ENCODE data around the gene GLCCI1. TPM values are rescaled to one million over a fixed set of nuclear protein-coding genes. Genes with fewer than 3 reads are reported as not detected.

GLCCI1 gene
- total and polyA plus RNA-seq, 10 of the 15 experiments (the other 5 are each of a cell fraction or from before 2014, with no cell fraction given), result 12.6 to 92.0 (median 27.6) TPM

DNA sequence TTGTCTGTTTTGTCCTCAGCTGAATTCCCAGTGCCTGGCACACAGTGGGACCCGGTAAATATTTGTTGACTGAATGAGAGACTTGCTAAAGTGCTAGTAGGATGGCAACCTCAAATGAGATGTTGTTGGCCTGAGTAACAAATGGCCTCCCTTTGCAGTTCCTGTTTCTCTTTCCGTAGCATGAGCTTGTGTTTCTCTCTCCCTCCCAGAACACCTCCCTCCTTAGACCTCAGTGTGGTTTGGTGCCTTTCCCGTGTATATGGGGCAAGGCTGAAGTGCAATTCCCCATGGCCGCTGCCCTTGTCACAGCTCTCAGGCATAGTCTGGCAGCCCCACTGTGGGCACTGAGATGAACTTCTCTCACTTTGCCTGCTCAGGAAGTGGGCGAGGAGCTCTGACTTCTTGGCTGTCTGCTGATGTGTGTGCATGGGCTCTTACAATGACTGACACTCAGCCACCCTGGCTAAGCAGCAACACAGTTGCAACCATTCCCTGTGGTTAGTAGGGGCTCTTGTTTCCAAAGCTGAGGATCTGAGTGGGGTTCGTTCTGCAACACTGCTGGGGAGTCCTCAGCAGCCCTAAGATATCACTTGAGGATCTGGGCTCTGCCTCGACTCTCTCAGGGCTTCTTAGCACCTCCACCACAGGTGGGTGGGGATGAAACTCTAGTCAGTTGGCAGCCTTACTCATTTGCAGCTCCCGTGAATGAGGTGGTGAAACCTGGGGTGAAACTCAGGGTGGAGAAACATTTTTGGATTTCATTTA is 157.3 kb downstream of the GLCCI1 start:
- ChIA-PET RAD21 (ENCODE audit: unreplicated experiment) (interaction anchor here (0.8 to 4.5 kb wide), 28 partner anchors 9 to 445 kb away, joined by 3 to 52 read pairs (median 5); partner anchors contain the start of genes GLCCI1 and RPA3), SMC1A (ENCODE audit: uncharacterized antibody, unreplicated experiment) (interaction anchor here (0.7 to 3.3 kb wide), 35 partner anchors 8 to 557 kb away, joined by 3 to 62 read pairs (median 5); partner anchors contain the start of genes GLCCI1 and UMAD1), POLR2A (interaction anchor here (0.7 to 14.7 kb wide), 14 partner anchors 7 to 558 kb away, joined by 3 to 133 read pairs (median 4); partner anchors contain the start of gene GLCCI1), CTCF (interaction anchor here (0.6 to 3.3 kb wide), 13 partner anchors 8 to 422 kb away, joined by 3 to 16 read pairs (median 4); no protein-coding TSS in a partner anchor)
- FAIRE-seq, result peak; percentile 65
- Histone ChIP-seq H4K20me1 (ENCODE audit: control insufficient read depth, insufficient read depth) (no peaks in the 10 kb centered on the region), H3K9me3 (replicated peaks; ENCODE audit: control insufficient read depth, insufficient read depth, low read length) (no peaks in the 10 kb centered on the region), H3K27me3 (replicated peaks in 1 of 2; ENCODE audit: control insufficient read depth in 2 of 2, insufficient read depth in 2 of 2, low read length in 1 of 2) (no peaks in the 10 kb centered on the region), H3K4me1 (ENCODE audit: control insufficient read depth, insufficient read depth, low read length) (peaks cover 68% of the 10 kb centered on the region), H3K36me3 (ENCODE audit: control insufficient read depth in 2 of 2, insufficient read depth in 2 of 2, low read length in 1 of 2) (no peaks in the 10 kb centered on the region), H3K9ac (ENCODE audit: control insufficient read depth, insufficient read depth, low read length) (peak overlapping the region; percentile 54), H3K4me2 (ENCODE audit: control insufficient read depth, insufficient read depth) (peak overlapping the region; percentile 28), H2AFZ (ENCODE audit: control insufficient read depth, low read depth, low read length) (peak overlapping the region; percentile 1), H3K79me2 (ENCODE audit: control insufficient read depth, insufficient read depth, low read length) (0 out of 2 replicates have a peak, but pooled peaks cover 2% of the 10 kb centered on the region), H3K4me3 (no peak overlapping the region; the same call in 1 of the 2 replicates), H3K27ac (ENCODE audit: control insufficient read depth, insufficient read depth) (peak overlapping the region; percentile 90)
- intact Hi-C loops (cut with micrococcal nuclease; ENCODE audit: unreplicated experiment), result loop anchor here (1.0 kb wide), 3 partner anchors 8 to 64 kb away; no protein-coding TSS in a partner anchor
- 1% methylated on average over 8 of the region's 8 CpGs for WGBS (ENCODE audit: insufficient coverage, insufficient replicate concordance, low lambda C conversion rate, missing lambda C conversion rate)
- in situ Hi-C loops (cut with MboI), result loop anchor here (25.0 kb wide), 1 partner anchor 1864 kb away; the partner anchor contains the start of gene CYTH3
- BruUV-seq (replicated peaks), result no TSS peak
- peak; percentile 80 for ATAC-seq
- DNase-seq (ENCODE audit: low read depth, low spot score), result peak; percentile 95
- TF ChIP-seq ASH2L (IDR thresholded peaks at IDR 0.05; ENCODE audit: borderline replicate concordance, low read depth) (no peak; the same call in 1 of the 2 replicates), BHLHE40 (IDR thresholded peaks at IDR 0.05; ENCODE audit: borderline replicate concordance in 1 of 2, low read depth in 2 of 2, low read length in 1 of 2) (peak; percentile 77 to 86; a peak in 3 of 4 replicates), SMAD1 (IDR thresholded peaks at IDR 0.05; ENCODE audit: low read depth, partially characterized antibody) (no peak), CHD4 (IDR thresholded peaks at IDR 0.05) (no peak), BMI1 (IDR thresholded peaks at IDR 0.05; ENCODE audit: borderline replicate concordance) (peak; percentile 3; the same call in 1 of the 2 replicates), CREM (IDR thresholded peaks at IDR 0.05; ENCODE audit: low read depth) (peak; percentile 43; the same call in 1 of the 2 replicates), SPI1 (IDR thresholded peaks at IDR 0.05; ENCODE audit: borderline replicate concordance, insufficient read depth, low read depth, low read length) (peak; percentile 91), PAX8 (IDR thresholded peaks at IDR 0.05) (peak; percentile 71; the same call in 1 of the 2 replicates), SP1 (IDR thresholded peaks at IDR 0.05; ENCODE audit: low read depth, low read length) (no peak), MYB (IDR thresholded peaks at IDR 0.05; ENCODE audit: borderline replicate concordance, low read depth, low read length) (0 out of 2 replicates have a peak, but pooled peaks have one; percentile 84), SREBF1 (IDR thresholded peaks at IDR 0.05; ENCODE audit: low read length) (no peak)
- TF ChIP-seq, protein P1, sequence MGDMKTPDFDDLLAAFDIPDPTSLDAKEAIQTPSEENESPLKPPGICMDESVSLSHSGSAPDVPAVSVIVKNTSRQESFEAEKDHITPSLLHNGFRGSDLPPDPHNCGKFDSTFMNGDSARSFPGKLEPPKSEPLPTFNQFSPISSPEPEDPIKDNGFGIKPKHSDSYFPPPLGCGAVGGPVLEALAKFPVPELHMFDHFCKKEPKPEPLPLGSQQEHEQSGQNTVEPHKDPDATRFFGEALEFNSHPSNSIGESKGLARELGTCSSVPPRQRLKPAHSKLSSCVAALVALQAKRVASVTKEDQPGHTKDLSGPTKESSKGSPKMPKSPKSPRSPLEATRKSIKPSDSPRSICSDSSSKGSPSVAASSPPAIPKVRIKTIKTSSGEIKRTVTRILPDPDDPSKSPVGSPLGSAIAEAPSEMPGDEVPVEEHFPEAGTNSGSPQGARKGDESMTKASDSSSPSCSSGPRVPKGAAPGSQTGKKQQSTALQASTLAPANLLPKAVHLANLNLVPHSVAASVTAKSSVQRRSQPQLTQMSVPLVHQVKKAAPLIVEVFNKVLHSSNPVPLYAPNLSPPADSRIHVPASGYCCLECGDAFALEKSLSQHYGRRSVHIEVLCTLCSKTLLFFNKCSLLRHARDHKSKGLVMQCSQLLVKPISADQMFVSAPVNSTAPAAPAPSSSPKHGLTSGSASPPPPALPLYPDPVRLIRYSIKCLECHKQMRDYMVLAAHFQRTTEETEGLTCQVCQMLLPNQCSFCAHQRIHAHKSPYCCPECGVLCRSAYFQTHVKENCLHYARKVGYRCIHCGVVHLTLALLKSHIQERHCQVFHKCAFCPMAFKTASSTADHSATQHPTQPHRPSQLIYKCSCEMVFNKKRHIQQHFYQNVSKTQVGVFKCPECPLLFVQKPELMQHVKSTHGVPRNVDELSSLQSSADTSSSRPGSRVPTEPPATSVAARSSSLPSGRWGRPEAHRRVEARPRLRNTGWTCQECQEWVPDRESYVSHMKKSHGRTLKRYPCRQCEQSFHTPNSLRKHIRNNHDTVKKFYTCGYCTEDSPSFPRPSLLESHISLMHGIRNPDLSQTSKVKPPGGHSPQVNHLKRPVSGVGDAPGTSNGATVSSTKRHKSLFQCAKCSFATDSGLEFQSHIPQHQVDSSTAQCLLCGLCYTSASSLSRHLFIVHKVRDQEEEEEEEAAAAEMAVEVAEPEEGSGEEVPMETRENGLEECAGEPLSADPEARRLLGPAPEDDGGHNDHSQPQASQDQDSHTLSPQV (IDR thresholded peaks at IDR 0.05), result peak; percentile 94
- TF ChIP-seq, protein P2, sequence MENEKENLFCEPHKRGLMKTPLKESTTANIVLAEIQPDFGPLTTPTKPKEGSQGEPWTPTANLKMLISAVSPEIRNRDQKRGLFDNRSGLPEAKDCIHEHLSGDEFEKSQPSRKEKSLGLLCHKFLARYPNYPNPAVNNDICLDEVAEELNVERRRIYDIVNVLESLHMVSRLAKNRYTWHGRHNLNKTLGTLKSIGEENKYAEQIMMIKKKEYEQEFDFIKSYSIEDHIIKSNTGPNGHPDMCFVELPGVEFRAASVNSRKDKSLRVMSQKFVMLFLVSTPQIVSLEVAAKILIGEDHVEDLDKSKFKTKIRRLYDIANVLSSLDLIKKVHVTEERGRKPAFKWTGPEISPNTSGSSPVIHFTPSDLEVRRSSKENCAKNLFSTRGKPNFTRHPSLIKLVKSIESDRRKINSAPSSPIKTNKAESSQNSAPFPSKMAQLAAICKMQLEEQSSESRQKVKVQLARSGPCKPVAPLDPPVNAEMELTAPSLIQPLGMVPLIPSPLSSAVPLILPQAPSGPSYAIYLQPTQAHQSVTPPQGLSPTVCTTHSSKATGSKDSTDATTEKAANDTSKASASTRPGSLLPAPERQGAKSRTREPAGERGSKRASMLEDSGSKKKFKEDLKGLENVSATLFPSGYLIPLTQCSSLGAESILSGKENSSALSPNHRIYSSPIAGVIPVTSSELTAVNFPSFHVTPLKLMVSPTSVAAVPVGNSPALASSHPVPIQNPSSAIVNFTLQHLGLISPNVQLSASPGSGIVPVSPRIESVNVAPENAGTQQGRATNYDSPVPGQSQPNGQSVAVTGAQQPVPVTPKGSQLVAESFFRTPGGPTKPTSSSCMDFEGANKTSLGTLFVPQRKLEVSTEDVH (IDR thresholded peaks at IDR 0.05; ENCODE audit: low read depth, partially characterized antibody), result no peak
- TF ChIP-seq, protein P3, sequence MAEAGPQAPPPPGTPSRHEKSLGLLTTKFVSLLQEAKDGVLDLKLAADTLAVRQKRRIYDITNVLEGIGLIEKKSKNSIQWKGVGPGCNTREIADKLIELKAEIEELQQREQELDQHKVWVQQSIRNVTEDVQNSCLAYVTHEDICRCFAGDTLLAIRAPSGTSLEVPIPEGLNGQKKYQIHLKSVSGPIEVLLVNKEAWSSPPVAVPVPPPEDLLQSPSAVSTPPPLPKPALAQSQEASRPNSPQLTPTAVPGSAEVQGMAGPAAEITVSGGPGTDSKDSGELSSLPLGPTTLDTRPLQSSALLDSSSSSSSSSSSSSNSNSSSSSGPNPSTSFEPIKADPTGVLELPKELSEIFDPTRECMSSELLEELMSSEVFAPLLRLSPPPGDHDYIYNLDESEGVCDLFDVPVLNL (IDR thresholded peaks at IDR 0.05; ENCODE audit: low read depth, low read length), result no peak
